KMS-11 (cell line): Measurements from ENCODE around the gene CASP9.

Experiments used
- H2AFZ ChIP-seq: fragments of 200-600 bp; sonication (generic); 2 replicates; pipeline ENCODE4 v1.6.1; 2016; ENCODE audit warnings: antibody characterized with exemption, mixed run types, low read depth
- H3K27ac ChIP-seq: fragments of 200-600 bp; sonication (generic); 2 replicates; pipeline ENCODE4 v1.6.1; 2016; ENCODE audit warnings: mild to moderate bottlenecking, mixed run types
- H3K27me3 ChIP-seq: fragments of 200-600 bp; sonication (generic); 2 replicates; pipeline ENCODE4 v1.6.1; 2017; ENCODE audit warnings: mild to moderate bottlenecking, low read depth, mixed run types, moderate library complexity; ENCODE audit not compliant: insufficient read depth
- H3K36me3 ChIP-seq: fragments of 200-600 bp; sonication (generic); 2 replicates; pipeline ENCODE4 v1.6.1; 2017; ENCODE audit warnings: mild to moderate bottlenecking, mixed run types; ENCODE audit not compliant: insufficient read depth
- H3K4me1 ChIP-seq: fragments of 200-600 bp; sonication (generic); 2 replicates; pipeline ENCODE4 v1.6.1; 2016; ENCODE audit warnings: mild to moderate bottlenecking, low read depth, mixed run types; ENCODE audit not compliant: poor library complexity, severe bottlenecking
- H3K4me2 ChIP-seq: fragments of 200-600 bp; sonication (generic); 2 replicates; pipeline ENCODE4 v1.7.0; 2016; ENCODE audit warnings: mild to moderate bottlenecking, mixed run types
- H3K4me3 ChIP-seq: fragments of 200-600 bp; sonication (generic); IDR thresholded peaks from 2 replicates; pipeline ENCODE4 v1.6.1; 2017; ENCODE audit warnings: low read depth, low read length, mixed read lengths; ENCODE audit not compliant: insufficient read depth
- H3K79me2 ChIP-seq: fragments of 200-600 bp; sonication (generic); 2 replicates; pipeline ENCODE4 v1.6.1; 2016; ENCODE audit warnings: low read depth, mixed run types; ENCODE audit not compliant: insufficient read depth
- H3K9ac ChIP-seq: fragments of 200-600 bp; sonication (generic); 2 replicates; pipeline ENCODE4 v1.6.1; 2016; ENCODE audit warnings: mild to moderate bottlenecking, mixed run types
- H4K20me1 ChIP-seq: fragments of 200-600 bp; sonication (generic); 2 replicates; pipeline ENCODE4 v1.6.1; 2016; ENCODE audit warnings: mild to moderate bottlenecking, mixed run types; ENCODE audit not compliant: insufficient read depth
- TF ChIP-seq, protein P1 (sequence below): fragments of 200-600 bp; sonication (generic); conservative IDR thresholded peaks from 2 replicates; pipeline ENCODE4 v1.6.1; 2017; ENCODE audit warnings: low read depth, mild to moderate bottlenecking, antibody characterized with exemption, low read length, moderate library complexity, mixed read lengths

Gene CASP9

DNA sequence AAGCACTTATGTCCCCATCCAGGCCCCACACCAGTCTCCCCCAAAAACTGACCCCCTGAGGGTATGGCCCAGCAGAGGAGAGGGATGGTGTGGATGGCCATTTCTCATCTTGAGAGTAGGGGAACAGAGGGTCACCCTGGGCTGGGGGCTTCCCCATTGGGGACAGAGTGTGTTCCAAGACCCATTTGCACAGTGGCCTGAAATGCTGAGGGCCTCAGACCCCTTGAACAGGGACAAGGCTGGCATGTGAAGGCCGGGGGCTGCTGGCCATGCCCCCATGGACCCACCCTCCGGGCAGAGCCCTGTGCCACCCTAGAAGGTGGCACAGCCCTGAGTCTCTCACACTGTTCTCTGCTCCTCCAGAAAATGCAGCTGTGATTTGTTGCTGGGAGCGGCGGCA, 77.8 kb downstream of the CASP9 start:
- no peak overlapping the region for H2AFZ ChIP-seq
- H3K4me3 ChIP-seq, result no peak overlapping the region
- no peaks in the 10 kb centered on the region for H3K27me3 ChIP-seq
- no peaks in the 10 kb centered on the region for H3K79me2 ChIP-seq
- H3K27ac ChIP-seq, result no peak overlapping the region
- H3K9ac ChIP-seq, result no peak overlapping the region
- H4K20me1 ChIP-seq, result no peaks in the 10 kb centered on the region
- TF ChIP-seq, protein P1, sequence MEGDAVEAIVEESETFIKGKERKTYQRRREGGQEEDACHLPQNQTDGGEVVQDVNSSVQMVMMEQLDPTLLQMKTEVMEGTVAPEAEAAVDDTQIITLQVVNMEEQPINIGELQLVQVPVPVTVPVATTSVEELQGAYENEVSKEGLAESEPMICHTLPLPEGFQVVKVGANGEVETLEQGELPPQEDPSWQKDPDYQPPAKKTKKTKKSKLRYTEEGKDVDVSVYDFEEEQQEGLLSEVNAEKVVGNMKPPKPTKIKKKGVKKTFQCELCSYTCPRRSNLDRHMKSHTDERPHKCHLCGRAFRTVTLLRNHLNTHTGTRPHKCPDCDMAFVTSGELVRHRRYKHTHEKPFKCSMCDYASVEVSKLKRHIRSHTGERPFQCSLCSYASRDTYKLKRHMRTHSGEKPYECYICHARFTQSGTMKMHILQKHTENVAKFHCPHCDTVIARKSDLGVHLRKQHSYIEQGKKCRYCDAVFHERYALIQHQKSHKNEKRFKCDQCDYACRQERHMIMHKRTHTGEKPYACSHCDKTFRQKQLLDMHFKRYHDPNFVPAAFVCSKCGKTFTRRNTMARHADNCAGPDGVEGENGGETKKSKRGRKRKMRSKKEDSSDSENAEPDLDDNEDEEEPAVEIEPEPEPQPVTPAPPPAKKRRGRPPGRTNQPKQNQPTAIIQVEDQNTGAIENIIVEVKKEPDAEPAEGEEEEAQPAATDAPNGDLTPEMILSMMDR, result no peak
- no peak overlapping the region for H3K4me2 ChIP-seq
- H3K36me3 ChIP-seq, result no peaks in the 10 kb centered on the region
- H3K4me1 ChIP-seq, result no peaks in the 10 kb centered on the region

DNA sequence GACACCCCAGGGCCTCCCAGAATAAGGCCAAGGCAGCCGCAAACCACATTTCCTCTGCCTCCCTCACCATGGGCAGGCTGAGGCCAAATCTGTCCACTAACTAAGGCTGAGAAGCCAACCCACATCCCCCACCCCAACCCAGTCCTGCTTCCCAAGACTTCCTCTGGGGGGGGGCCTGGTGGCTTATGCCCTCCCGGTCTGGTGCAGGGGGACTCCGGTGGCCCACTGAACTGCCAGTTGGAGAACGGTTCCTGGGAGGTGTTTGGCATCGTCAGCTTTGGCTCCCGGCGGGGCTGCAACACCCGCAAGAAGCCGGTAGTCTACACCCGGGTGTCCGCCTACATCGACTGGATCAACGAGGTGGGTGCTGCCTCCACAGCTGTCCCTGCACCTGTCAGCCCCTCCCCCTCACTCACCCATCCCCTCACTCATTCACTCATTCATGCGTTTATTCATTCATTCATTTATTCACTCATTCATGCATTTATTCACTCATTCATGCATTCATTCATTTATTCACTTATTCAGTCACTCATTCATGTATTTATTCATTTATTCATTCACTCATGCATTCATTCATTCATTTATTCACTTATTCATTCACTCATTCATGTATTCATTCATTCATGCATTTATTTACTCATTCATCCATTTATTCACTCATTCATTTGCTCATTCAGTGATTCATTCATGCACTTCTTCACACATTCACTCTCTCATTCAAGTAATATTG, 78.5 kb downstream of the CASP9 start:
- H4K20me1 ChIP-seq, result no peaks in the 10 kb centered on the region
- H3K27me3 ChIP-seq, result no peaks in the 10 kb centered on the region
- no peak overlapping the region for H3K4me2 ChIP-seq
- no peaks in the 10 kb centered on the region for H3K36me3 ChIP-seq
- TF ChIP-seq, protein P1, result no peak
- no peak overlapping the region for H3K9ac ChIP-seq
- H3K4me3 ChIP-seq, result no peak overlapping the region
- H3K27ac ChIP-seq, result no peak overlapping the region
- no peaks in the 10 kb centered on the region for H3K4me1 ChIP-seq
- no peaks in the 10 kb centered on the region for H3K79me2 ChIP-seq
- no peak overlapping the region for H2AFZ ChIP-seq

DNA sequence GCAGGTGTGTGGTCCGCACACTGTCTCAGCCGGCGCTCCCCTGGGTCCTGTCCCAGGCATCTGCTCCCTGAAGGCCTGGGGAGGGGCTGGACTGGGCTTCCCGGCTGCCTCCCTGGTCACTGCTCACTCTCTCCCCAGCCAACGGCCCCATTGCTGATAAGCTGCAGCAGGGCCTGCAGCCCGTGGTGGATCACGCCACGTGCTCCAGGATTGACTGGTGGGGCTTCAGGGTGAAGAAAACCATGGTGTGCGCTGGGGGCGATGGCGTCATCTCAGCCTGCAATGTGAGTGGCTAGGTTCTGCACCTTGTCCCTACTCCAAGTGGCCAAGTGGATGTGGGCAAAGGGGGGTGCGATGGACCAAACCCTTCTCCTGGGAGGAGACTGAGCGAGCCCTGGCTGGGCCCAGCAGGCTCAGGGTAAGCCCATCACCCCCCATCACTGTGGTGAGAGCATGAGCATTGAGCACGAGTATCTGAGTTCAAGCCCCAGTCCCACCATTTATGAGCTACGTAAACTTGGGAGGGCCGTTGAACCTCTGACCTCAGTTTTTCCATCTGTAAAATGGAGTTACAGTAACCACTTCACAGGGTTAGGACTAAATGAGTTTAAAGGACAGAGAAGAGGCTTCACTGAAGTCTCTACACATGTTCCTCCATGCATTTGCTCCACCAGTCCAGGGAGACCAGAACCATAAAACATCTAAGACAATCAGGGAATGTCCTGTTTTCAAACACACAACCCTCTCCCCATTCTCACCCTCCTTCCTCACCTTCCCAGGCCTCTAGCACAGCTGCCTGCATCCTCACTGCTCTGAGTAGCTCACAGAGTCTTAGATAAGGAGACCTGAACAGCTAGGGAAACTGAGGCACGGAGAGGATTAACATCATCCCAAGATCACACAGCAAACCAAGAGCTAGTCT, 79.3 kb downstream of the CASP9 start:
- H3K4me3 ChIP-seq, result no peak overlapping the region
- no peaks in the 10 kb centered on the region for H3K27me3 ChIP-seq
- no peak overlapping the region for H3K27ac ChIP-seq
- H2AFZ ChIP-seq, result no peak overlapping the region
- H4K20me1 ChIP-seq, result no peaks in the 10 kb centered on the region
- no peaks in the 10 kb centered on the region for H3K79me2 ChIP-seq
- H3K36me3 ChIP-seq, result no peaks in the 10 kb centered on the region
- H3K9ac ChIP-seq, result no peak overlapping the region
- TF ChIP-seq, protein P1, result no peak
- H3K4me1 ChIP-seq, result no peaks in the 10 kb centered on the region
- no peak overlapping the region for H3K4me2 ChIP-seq

DNA sequence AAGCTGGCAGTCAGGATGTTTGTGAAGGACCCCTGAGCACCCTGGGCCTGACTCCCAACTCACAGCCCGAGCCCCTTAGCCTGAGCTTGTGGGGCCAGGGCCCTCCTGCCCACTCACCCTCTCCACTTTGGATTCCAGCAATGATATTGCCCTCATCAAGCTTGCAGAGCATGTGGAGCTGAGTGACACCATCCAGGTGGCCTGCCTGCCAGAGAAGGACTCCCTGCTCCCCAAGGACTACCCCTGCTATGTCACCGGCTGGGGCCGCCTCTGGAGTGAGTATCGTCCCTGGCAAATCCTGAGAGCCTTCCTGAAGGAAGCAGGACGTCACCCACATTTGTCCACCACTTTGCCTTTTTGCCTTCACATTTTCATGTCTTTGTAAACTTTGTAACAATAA, 80.7 kb downstream of the CASP9 start:
- H2AFZ ChIP-seq, result no peak overlapping the region
- H3K36me3 ChIP-seq, result no peaks in the 10 kb centered on the region
- no peak overlapping the region for H3K9ac ChIP-seq
- no peaks in the 10 kb centered on the region for H4K20me1 ChIP-seq
- H3K79me2 ChIP-seq, result no peaks in the 10 kb centered on the region
- H3K4me2 ChIP-seq, result no peak overlapping the region
- H3K27ac ChIP-seq, result no peak overlapping the region
- TF ChIP-seq, protein P1, result no peak
- no peak overlapping the region for H3K4me3 ChIP-seq
- no peaks in the 10 kb centered on the region for H3K27me3 ChIP-seq
- no peaks in the 10 kb centered on the region for H3K4me1 ChIP-seq
